Brain microvascular endothelial cell (primary cell): ENCODE measurements around the gene GALNT10.

Experiments used
- DNase-seq: peaks from one replicate; pipeline ENCODE4 v3.0.0-alpha.2; 2020
- H3K27ac ChIP-seq: fragments of 250-450 bp; sonication (Bioruptor Pico); 2 replicates; pipeline ENCODE4 v1.5.1; 2020; ENCODE audit warnings: mild to moderate bottlenecking, moderate library complexity
- H3K27me3 ChIP-seq: fragments of 250-450 bp; sonication (Bioruptor Pico); replicated peaks from 2 replicates; pipeline ENCODE4 v1.5.1; 2020; ENCODE audit warnings: mild to moderate bottlenecking
- H3K36me3 ChIP-seq: fragments of 250-450 bp; sonication (Bioruptor Pico); replicated peaks from 2 replicates; pipeline ENCODE4 v1.5.1; 2020; ENCODE audit warnings: mild to moderate bottlenecking
- H3K4me3 ChIP-seq: 2 replicates; pipeline ENCODE4 v1.5.1; 2011; ENCODE audit warnings: low read depth, mild to moderate bottlenecking, control low read depth, low read length, moderate library complexity
- CTCF ChIP-seq: IDR thresholded peaks from 2 replicates; pipeline ENCODE4 v1.5.1; 2011; ENCODE audit warnings: low read depth, mild to moderate bottlenecking, moderate library complexity, low read length, control low read depth, inconsistent platforms; ENCODE audit errors: missing control alignments
- in situ Hi-C: cut with HindIII; loops from 2 replicates; pipeline ENCODE4 v1.10.0; 2017; ENCODE audit warnings: low sequenced_read_pairs, low pct_ligation_motif_present

Gene GALNT10

GRCh38 chr5:154406231-154406630, 215.7 kb downstream of the GALNT10 start:
- DNase-seq, result no peak

GRCh38 chr5:154406826-154407225, 216.3 kb downstream of the GALNT10 start:
- H3K27me3 ChIP-seq, result no peaks in the 10 kb centered on the region
- H3K27ac ChIP-seq, result no peak overlapping the region
- no peak for DNase-seq
- in situ Hi-C loops, result no loop called here
- peaks cover 17% of the 10 kb centered on the region for H3K36me3 ChIP-seq
- no peak for TF ChIP-seq CTCF
- H3K4me3 ChIP-seq, result no peak overlapping the region

More at GRCh38 chr5:154406231-154406630, 215.7 kb downstream of the GALNT10 start:
- Histone ChIP-seq H3K27ac (no peak overlapping the region), H3K4me3 (no peak overlapping the region), H3K36me3 (peaks cover 14% of the 10 kb centered on the region), H3K27me3 (no peaks in the 10 kb centered on the region)
- TF ChIP-seq CTCF, result no peak
- in situ Hi-C loops, result no loop called here

GRCh38 chr5:154408811-154409210, 218.3 kb downstream of the GALNT10 start:
- Histone ChIP-seq H3K36me3 (peaks cover 33% of the 10 kb centered on the region), H3K27ac (no peak overlapping the region), H3K27me3 (no peaks in the 10 kb centered on the region), H3K4me3 (no peak overlapping the region)
- DNase-seq, result no peak
- in situ Hi-C loops, result no loop called here
- no peak for TF ChIP-seq CTCF

GRCh38 chr5:154409230-154409840, 218.8 kb downstream of the GALNT10 start:
- no peak for TF ChIP-seq CTCF
- Histone ChIP-seq H3K4me3 (no peak overlapping the region), H3K36me3 (peaks cover 33% of the 10 kb centered on the region), H3K27ac (no peak overlapping the region), H3K27me3 (no peaks in the 10 kb centered on the region)
- DNase-seq, result no peak
- in situ Hi-C loops, result no loop called here

GRCh38 chr5:154410008-154410407, 219.5 kb downstream of the GALNT10 start:
- Histone ChIP-seq H3K27me3 (no peaks in the 10 kb centered on the region), H3K36me3 (peaks cover 33% of the 10 kb centered on the region), H3K4me3 (no peak overlapping the region), H3K27ac (no peak overlapping the region)
- no peak for TF ChIP-seq CTCF
- in situ Hi-C loops, result no loop called here
- DNase-seq, result no peak

GRCh38 chr5:154410786-154411185, 220.3 kb downstream of the GALNT10 start:
- no peak for TF ChIP-seq CTCF
- Histone ChIP-seq H3K4me3 (no peak overlapping the region), H3K27ac (no peak overlapping the region), H3K27me3 (no peaks in the 10 kb centered on the region), H3K36me3 (peaks cover 33% of the 10 kb centered on the region)
- in situ Hi-C loops, result no loop called here
- no peak for DNase-seq
